ENCODE data around the gene HSPA6.
"Not testable (repeated sequence)": the region's sequence is repeated elsewhere in the genome, so short reads cannot be mapped to it uniquely, and the experiment has no call there.

The HSPA6 gene

DNA sequence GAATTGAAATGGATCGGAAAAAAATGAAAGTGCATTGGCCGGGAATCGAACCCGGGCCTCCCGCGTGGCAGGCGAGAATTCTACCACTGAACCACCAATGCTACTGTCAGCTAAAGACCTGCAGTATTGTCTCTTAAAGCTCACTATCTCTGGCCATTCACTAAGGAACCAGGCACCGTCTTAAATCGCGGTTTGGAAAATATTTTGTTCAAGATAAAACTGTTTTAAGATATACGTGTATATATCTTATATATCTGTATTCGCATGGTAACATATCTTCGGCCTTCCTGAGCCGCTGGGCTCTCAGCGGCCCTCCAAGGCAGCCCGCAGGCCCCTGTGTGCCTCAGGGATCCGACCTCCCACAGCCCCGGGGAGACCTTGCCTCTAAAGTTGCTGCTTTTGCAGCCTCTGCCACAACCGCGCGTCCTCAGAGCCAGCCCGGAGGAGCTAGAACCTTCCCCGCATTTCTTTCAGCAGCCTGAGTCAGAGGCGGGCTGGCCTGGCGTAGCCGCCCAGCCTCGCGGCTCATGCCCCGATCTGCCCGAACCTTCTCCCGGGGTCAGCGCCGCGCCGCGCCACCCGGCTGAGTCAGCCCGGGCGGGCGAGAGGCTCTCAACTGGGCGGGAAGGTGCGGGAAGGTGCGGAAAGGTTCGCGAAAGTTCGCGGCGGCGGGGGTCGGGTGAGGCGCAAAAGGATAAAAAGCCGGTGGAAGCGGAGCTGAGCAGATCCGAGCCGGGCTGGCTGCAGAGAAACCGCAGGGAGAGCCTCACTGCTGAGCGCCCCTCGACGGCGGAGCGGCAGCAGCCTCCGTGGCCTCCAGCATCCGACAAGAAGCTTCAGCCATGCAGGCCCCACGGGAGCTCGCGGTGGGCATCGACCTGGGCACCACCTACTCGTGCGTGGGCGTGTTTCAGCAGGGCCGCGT lies at the start of gene HSPA6:
Gene HSPA6, plus strand, starts transcription at position 724 of the 925 bp plus-strand sequence. Its CDS starts 119 bp downstream, at position 843.
- DNase-seq = peak; percentile 36

DNA sequence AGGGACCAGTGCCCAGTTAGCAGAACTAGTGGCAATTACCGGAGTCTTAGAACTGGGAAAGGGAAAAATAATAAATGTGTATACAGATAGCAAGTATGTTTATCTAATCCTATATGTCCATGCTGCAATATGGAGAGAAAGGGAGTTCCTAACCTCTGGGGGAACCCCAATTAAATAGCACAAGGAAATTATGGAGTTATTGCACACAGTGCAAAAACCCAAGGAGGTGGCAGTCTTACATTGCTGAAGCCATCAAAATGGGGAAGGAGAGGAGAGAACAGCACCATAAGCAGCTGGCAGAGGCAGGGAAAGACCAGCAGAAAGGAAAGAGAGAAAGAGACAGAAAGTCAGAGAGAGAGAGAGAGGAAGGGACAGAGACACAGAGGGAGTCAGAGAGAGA lies 46.6 kb upstream of the HSPA6 start:
- not testable (repeated sequence) for DNase-seq

DNA sequence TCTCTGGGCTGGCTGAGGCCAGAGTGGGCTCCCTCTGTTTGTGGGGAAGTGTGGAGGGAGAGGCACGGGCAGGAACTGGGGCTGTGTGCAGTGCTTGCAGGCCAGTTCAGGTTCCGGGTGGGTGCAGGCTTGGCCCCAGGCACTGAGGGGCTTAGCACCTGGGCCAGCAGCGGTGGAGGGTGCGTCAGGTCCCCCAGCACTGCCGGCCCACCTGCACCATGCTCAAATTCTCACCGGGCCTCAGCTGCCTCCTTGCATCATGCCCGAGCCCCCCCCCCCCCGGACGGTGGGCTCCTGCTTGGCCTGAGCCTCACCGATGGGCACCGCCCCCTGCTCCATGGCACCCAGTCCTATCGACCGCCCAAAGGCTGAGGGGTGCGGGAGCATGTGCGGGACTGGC lies 45.4 kb upstream of the HSPA6 start:
- no peak for DNase-seq

DNA sequence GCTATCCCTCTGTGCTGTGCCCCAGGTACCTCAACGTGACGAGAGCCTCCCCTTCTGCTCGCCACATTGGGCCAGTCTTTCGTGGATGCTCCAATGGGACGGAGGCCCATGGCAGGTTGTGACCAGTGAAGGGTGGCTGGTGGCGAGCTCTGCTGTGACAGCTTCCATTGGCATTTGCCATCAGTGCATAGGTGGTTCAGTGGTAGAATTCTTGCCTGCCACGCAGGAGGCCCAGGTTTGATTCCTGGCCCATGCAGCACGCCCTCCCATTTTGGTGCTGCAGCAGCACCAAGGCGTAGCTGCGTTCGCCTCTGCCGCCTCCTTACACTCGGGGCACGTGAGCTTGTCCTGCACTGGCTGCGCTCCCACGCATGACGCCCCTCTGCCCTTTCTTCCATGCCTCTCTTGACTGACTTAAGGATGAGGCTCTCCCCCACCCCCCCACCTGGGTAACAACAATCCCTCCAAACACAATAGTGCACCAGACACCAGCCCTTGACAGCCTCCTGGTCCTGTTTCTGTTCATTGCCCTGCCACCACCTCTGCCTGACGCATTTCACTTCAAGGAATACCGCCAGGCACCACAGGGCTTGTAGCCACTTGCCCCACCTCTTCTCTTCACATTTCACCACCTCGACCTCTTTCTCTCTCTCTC lies 43.8 kb upstream of the HSPA6 start:
- DNase-seq = no peak

DNA sequence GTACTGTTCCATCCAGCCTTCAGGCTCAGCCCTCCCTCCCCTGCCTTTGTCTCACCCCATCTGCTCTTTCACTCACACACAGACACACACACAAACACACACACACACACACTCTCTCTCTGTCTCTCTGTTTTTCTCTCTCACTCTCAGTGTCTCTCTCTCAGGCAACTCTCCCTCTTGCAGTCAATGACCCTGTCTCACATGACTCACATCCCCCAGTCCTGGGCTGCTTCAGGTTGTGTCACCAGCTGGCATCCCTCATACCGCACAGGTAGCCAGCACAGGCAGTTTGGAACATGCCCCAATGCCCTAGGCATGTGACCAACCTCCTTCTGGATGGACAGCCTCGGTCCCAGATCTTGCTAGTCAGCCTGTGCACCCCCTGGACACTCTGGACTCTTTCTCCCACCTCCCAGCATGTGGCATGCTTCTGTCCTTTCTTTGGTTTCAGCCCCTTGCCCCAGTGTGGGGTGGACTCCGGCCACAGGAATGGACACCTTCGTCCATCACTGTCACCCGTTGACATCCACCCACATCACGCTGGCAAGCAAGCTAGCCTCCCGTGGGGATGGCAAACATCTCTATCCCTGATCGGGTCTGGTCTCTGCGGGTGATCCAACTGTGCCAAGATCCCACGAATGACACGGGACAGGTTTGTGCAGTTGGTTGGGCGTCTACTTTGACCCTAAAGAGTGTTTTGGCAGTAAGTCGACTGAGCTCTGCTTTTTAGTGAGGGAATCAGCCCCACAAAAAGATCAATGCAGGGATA lies 42.5 kb upstream of the HSPA6 start:
- DNase-seq = no peak

DNA sequence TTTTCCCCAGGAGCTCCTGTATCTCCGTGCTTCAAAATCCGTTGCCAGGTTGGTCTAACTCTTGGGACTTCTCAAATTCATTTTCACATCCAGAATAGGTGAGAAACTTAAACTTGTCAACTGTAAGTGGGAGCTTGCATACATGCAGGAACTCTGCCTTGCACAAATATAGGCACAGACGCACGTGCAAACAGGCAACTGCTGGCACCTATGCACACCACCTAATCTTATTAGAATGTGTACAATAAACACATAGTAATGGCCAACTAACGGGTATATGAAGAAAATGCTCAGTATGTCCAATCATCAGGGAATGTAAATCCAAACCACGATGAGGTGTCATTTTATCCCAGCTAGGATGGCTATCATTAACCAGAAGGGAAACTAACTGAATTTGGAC lies 41.7 kb upstream of the HSPA6 start:
- no peak for DNase-seq

DNA sequence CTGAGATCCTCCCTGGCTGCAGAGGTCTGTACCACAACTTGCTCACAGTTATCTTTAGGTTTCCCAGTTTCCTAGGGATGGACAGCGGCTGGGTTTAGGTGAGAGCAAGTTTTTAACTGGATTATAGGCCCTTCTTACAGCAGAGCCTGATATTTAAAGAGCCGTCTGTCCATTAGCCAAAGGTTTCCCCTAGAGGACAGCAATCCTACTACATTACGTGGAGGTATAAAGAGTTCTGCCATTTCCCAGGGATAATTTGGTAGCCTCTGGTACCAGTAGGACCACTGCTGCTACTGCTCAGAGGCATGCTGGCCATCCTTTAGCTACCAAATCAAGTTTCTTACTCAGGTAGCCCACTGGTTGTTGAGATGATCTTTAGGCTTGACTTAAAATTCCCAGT lies 41.0 kb upstream of the HSPA6 start:
- no peak for DNase-seq

DNA sequence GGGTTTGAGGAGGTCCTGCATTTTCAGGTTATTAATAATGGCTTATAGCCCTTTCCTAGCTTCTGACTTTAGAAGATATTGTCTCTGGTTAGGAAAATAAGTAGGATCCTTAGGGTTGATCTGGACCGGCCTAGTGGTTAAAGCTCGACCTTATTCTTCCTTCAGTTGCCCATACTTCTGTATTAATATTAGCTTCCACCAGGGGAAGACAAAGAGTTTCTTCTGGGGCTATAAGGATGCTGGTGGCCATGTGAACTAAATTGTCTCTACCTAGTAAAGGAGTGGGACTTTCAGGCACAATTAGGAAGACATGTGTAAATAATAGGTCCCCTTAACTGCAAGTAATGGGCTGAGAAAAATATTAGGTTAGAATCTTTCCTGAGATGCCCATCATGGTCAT lies 39.7 kb upstream of the HSPA6 start:
- DNase-seq = no peak

DNA sequence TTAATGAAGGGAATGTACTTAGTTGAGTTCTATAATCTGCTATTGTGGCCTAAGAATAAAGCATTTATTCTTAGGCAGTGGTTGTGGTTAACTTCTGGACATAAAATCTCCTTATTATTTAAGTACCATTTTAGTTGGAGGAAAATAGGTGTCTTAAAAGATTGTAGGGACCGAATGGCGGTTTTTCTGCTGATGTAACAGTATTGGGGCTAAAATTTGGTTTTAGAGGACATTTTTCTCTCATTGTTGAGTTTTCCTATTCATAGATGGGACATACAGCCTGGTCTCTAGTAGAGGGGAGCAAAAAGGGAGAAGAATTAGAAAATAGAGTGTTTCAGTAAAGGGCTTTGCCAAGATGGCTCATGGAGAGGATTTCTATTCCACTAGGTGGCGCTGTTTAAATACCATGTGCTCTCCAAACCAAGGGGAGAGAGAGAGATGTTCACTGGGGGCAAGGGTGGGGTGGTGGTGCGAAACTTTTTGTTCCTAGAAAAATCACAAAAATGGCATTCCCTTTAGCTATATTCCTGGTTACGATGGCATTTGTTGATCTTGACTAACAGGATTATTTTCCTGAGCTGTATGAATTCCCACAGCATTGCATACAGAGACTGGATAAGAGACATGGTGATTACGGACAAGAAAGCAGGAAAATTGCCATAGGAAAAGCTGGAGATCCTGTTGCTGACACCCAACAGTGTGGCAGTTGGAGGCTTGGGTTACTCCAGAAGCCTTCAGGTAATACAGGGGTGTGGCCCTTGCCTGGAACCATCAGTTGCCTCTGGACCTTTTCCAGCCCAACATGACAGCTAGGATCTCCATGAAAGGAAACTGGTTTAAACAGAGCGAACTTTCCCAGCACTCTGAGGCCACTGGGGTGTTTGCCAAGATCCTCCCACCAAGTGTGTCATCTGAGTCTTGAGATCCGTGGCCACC lies 37.3 kb upstream of the HSPA6 start:
- peak; percentile 20 for DNase-seq

DNA sequence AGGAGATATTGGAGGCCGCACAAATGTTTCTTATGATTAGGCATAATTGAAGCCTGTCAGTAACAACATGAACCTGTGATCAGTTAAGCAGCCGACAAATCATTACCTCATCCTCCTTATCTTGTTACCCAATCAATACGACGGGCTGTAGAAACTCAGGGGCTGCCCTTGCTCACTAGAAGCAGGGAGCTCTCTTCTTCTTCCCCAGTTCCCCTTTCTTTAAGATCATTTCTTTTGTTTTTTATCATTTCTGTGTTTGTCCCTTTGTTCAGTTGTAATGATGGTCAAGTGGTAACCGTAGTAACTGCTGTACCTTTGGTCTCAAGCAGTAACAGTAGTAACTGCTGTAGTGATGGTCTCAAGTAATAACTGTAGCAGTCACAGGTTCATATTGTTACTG lies 32.9 kb upstream of the HSPA6 start:
- DNase-seq = no peak

DNA sequence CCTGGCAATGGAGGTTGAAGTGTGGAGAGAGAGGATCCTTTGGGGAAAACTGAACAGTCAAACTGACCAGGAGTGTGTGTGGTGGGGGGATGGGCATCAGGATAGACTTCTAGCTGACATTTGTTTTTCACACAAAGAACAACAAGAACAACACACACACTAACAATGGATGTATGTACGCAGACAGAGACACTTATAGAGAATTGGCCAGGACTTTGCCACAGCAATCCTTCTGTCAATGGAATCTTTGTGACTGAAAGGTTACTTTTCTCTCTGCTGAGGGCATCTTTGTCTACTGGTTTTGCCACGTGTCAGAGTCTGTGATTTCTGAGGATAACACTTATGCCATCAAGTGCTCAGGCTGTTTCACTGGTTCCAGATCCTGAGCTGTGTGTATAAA lies 31.5 kb upstream of the HSPA6 start:
- no peak for DNase-seq

DNA sequence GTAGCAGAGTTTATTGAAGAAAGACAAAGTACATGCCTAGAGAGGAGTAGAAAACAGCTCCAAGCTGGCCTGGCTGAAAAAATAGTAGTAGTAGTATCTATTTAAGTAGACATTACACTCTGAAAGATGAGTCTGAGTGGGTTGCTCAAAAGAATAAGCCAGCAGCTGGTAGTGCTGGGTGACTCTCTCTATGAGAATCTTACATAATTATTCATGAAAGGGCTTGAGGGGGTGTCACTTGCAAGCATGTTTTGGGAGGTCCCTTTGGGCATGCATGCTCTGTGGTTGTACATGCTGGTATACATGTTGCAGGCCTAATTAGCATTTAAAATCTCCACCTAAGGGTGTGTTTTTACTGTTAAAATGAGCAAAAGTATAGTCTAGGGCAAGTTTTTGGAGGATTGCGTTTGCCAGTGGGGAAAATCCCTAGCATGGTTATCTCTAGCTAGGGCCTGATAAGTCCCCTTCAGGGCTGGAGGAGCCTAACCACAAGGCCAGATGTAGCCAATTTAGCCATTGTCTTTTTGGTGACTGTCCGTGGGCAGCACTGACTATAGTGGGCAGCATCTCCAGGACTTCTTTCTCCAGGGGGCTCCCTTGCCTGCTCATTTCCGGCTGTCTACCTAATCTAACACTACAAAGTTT lies 30.1 kb upstream of the HSPA6 start:
- DNase-seq = no peak

DNA sequence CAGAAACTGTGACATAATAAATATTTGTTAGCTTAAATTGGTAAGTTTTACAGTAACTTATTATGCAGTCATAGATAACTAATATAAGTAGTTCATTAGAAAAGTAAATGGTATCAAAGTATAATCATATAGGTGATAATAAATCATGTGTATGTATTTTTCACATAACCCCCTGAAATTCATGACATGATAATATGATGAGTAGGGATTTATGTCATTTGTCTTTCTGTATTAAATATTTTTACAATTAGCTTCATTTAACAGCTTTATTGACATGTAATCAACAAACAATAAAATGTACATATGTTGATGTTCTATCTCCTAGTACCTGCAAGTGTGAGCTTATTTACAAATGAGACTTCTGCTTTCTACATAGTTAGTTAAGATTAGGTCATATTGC lies 28.9 kb upstream of the HSPA6 start:
- no peak for DNase-seq

DNA sequence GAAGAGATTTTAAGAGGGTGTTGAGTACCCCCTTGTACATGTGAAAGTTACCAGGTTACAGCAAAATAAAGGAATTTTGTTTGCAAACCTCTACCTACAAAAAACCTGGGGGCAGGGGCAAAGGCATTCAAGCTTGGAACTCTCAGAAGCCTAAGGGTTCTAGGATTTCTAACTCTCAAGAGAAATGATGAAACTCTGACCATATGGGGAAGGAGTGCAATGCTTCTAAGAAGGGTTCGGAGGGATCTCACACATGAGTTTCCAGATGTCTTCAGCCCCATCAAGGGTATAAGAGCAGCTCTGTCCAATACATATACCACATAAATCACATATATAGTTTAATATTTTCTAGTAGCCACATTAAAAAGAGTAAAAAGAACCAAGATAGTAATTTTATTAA lies 26.4 kb upstream of the HSPA6 start:
- DNase-seq = no peak

DNA sequence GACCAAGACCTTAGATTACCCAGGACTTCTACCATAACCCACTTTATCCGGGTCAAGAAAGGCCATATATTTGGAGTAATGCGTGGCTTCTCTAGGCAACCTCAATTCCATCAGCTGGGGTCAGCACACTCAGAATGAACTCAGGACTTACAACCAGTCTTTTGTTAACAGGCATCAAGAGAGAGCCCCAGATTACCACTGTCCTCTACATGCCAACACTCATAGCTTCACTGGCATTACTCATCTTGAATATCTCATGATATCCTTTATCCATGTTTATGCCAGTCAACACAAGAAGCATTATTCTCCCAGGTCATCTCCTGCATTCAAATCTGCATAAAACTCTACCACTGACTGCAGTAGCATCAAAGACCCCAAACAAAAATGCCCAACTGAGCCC lies 25.7 kb upstream of the HSPA6 start:
- no peak for DNase-seq

DNA sequence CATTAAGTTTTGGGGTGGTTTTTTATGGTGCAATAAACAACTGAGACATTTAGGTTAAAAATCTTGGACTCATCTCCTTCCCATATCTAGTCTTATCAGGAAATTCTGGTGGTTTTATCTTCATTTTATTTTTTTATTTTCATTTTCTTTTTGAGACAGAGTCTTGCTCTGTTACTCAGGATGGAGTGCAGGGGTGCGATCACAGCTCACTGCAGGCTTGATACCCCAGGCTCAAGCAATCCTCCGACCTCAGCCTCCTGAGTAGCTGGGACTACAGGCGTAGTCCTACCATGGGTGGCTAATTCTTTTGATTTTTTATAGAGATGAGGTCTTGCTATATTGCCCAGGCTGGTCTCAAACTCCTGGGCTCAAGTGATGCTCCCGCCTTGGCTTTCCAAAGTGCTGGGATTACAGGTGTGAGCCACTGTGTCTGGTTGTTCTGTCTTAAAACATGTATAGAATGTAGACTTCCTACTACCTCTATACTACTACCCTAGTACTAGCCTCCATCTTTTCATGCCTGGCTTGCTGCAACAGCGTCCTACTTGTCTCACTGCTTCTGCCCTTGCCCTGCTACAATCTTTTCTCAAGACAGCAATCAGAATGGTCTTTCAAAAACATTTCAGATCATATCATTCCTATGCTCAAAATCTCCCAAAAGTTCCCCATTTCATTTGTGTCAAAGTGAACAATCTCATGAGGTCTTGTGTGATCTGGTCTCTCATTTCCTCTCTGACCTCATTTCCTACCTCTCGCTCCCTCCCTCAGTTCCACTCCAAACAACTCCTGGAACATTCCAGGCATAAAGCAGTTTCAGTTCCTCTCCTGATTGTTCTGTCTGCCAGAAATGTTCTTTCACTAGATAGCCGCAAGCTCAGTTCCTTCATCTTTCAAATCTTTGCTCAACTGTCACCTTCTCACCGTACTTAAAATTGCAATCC lies 25.0 kb upstream of the HSPA6 start:
- no peak for DNase-seq

DNA sequence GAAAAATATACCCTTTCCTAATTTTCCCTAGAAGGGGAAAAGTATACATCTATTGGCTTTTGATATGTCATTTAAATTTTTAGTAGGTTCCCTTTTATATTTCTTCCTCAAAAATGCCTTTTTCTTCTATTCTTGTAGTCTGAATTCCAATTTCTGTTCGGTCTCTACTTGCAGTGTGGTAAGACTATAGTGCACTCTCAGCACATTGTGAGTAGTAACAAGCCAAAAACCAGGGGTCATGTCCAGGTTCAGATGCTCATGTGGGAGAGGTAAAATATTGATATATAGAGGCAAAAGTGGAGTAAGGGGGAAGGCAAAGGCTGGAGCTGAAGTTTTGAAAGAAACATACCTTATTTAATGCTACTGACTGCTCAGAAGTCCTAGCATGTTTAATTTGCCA lies 23.1 kb upstream of the HSPA6 start:
- DNase-seq = no peak

DNA sequence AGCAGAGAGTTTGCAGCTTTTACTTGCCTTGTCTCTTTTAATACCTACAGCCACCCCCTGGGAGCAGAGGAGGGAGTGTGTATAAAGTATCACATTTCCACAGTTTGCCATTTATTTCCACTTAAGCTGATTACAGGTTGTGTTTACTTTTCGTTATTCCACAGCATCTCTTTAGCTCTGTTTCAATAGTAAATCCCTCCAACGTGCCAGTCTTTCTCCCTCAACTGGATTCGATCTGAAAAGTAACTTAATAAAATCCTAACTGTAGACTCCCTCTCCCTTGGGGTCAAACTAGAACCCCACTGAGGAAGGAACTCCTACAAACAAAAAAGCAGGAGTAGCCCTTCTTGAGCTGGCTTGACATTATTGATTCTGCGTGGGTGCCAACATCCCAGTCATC lies 22.2 kb upstream of the HSPA6 start:
- DNase-seq = no peak

DNA sequence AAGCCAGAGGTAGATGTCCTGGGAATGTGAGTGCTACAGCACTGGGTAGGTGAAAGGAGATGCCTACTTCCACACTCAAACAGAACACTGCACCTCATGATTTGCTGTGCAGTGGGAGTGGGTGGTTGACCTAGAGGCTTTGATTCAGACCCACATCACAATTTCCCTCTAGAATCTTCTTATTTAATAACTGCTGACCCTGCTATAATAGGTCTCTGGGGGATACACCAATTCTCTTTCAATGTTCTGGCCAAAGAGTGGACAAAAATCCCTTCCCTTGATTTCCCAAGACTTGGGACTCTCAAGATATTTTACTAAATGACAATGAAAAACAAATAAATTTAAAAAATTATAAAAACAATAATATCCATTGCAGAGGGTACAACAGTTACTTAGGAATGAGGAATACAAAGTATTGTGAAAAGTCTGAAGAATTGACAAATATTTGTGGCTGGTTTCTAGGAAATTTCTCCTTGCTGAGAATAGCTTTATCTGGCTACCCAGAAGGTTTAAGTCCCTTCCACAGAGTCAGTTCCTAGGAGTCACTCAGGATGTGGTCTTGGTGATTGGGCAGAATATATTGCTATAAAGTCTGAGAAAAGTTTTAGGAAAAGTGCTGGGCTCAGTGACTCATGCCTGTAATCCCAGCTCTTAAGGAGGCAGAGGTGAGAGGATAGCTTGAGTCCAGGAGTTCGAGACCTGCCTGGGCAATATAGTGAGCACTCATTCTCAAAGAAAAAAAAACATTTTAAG lies 21.5 kb upstream of the HSPA6 start:
- no peak for DNase-seq

DNA sequence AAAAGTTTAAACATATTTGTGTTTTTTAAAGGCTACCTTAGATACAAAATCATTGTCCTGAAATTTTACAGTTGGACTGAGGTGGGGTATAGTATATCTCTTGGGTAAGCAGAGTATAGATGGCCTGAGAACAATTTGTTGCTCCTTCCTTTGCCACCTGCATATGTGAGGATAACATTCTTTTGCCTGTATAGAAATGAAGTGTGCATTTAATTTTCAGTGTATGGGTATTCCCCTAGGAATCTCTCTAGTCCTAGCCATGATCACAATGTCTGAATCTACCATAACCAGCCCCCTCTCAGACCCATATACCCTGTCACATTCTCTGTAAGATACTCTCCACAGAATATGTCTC lies 21.0 kb upstream of the HSPA6 start:
- no peak for DNase-seq

All from NCI-H1436 (cell line).